ENCODE measurements around the gene MCM7. TPM values are rescaled to one million over a fixed set of nuclear protein-coding genes. Genes with fewer than 3 reads are reported as not detected.

MCM7 gene
- total and polyA plus RNA-seq, 2 of the 13 experiments (the other 11 are each of a cell fraction or from before 2014, with no cell fraction given) = 84.5 to 214 TPM

DNA sequence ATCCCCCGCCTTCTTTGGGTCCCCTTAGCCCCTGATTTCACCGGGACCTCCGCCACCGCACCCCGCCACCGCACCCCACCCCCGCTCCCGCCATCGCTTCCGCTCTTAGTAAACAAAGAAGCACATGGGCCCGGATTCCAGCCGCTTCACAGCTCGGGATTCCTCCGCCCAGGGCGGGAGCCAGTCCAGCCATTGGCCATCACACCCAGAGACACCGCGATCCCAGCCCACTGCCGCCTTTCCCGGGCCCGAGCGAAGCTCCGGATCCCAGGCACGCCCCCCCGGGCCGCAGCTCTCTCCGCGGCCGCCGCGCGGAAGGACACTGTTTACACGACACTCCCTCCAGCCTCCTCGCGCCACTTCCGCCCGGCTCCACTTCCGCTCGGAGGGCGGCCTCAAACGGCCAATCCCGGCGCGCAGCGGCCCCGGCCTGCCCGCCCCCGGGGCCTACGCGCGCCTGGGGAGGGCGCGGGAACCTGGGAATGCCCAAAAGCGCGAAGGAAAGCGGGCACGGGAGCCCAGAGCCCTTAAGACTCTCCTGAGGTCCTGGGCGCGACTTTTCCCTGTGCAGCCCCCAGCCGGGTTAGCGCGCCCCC lies 679 bp downstream of the MCM7 start (continued):
- TF ChIP-seq DR1 (CRISPR knock-in tag; IDR thresholded peaks at IDR 0.05) = peak; percentile 44; the same call in 1 of the 2 replicates
- TF ChIP-seq, protein P1, sequence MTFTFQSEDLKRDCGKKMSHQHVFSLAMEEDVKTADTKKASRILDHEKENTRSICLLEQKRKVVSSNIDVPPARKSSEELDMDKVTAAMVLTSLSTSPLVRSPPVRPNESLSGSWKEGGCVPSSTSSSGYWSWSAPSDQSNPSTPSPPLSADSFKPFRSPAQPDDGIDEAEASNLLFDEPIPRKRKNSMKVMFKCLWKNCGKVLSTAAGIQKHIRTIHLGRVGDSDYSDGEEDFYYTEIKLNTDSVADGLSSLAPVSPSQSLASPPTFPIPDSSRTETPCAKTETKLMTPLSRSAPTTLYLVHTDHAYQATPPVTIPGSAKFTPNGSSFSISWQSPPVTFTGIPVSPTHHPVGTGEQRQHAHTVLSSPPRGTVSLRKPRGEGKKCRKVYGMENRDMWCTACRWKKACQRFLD (CRISPR knock-in tag; IDR thresholded peaks at IDR 0.05; ENCODE audit: borderline replicate concordance) = peak; percentile 27; the same call in 1 of the 2 replicates
- TF ChIP-seq E2F2 (CRISPR knock-in tag; IDR thresholded peaks at IDR 0.05; ENCODE audit: borderline replicate concordance) = no peak
- TF ChIP-seq JUND (CRISPR knock-in tag; IDR thresholded peaks at IDR 0.05) = no peak
- TF ChIP-seq CHD2 (IDR thresholded peaks at IDR 0.05; ENCODE audit: low read depth, low read length) = peak; percentile 88
- peak; percentile 79 for TF ChIP-seq HNRNPH1 (optimal IDR thresholded peaks at IDR 0.05; ENCODE audit: low read depth, low read length)
- TF ChIP-seq LCORL (IDR thresholded peaks at IDR 0.05) = no peak
- TF ChIP-seq LCORL (CRISPR knock-in tag; IDR thresholded peaks at IDR 0.05) = peak; percentile 76
- TF ChIP-seq NCOA5 (CRISPR knock-in tag; IDR thresholded peaks at IDR 0.05) = no peak
- TF ChIP-seq CREBL2 (CRISPR knock-in tag; IDR thresholded peaks at IDR 0.05; ENCODE audit: borderline replicate concordance) = 0 out of 2 replicates have a peak, but pooled peaks have one; percentile 43
- peak; percentile 91 for TF ChIP-seq TFDP1 (CRISPR knock-in tag; IDR thresholded peaks at IDR 0.05; ENCODE audit: borderline replicate concordance)
- peak; percentile 65; the same call in 1 of the 2 replicates for TF ChIP-seq ZNF614 (CRISPR knock-in tag; IDR thresholded peaks at IDR 0.05; ENCODE audit: borderline replicate concordance)
- TF ChIP-seq ZBTB38 (CRISPR knock-in tag; IDR thresholded peaks at IDR 0.05) = peak; percentile 68; the same call in 1 of the 2 replicates
- TF ChIP-seq HMG20B (CRISPR knock-in tag; conservative IDR thresholded peaks at IDR 0.05) = 0 out of 2 replicates have a peak, but pooled peaks have one; percentile 14
- TF ChIP-seq MXI1 (IDR thresholded peaks at IDR 0.05; ENCODE audit: borderline replicate concordance, low read depth, low read length) = peak; percentile 97
- TF ChIP-seq ATF6 (CRISPR knock-in tag; conservative IDR thresholded peaks at IDR 0.05) = no peak
- peak; percentile 56; the same call in 1 of the 2 replicates for TF ChIP-seq FOXC1 (CRISPR knock-in tag; IDR thresholded peaks at IDR 0.05; ENCODE audit: borderline replicate concordance)
- TF ChIP-seq, protein P2, sequence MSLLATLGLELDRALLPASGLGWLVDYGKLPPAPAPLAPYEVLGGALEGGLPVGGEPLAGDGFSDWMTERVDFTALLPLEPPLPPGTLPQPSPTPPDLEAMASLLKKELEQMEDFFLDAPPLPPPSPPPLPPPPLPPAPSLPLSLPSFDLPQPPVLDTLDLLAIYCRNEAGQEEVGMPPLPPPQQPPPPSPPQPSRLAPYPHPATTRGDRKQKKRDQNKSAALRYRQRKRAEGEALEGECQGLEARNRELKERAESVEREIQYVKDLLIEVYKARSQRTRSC (CRISPR knock-in tag; IDR thresholded peaks at IDR 0.05; ENCODE audit: low read depth) = 0 out of 2 replicates have a peak, but pooled peaks have one; percentile 68
- peak; percentile 88 for TF ChIP-seq HDAC2 (CRISPR knock-in tag; IDR thresholded peaks at IDR 0.05)
- peak; percentile 29; the same call in 1 of the 2 replicates for TF ChIP-seq BORCS8-MEF2B (CRISPR knock-in tag; IDR thresholded peaks at IDR 0.05)
- peak; percentile 23; the same call in 1 of the 2 replicates for TF ChIP-seq CEBPG (CRISPR knock-in tag; IDR thresholded peaks at IDR 0.05)
- TF ChIP-seq NFYB (CRISPR knock-in tag; IDR thresholded peaks at IDR 0.05) = peak; percentile 86
- TF ChIP-seq ZNF354B (CRISPR knock-in tag; IDR thresholded peaks at IDR 0.05) = no peak
- TF ChIP-seq SRSF4 (IDR thresholded peaks at IDR 0.05; ENCODE audit: low read depth, low read length, poor library complexity, severe bottlenecking) = no peak
- TF ChIP-seq POLR2A (IDR thresholded peaks at IDR 0.05; ENCODE audit: insufficient read depth in 1 of 2, low read depth in 2 of 2, low read length in 2 of 2) = peak in 1 of 2 experiments; percentile 52; a peak in 1 of 4 replicates

Measured in HepG2 (cell line).